OCI-LY7 (cell line): ENCODE measurements around the gene ADARB2. TPM values are rescaled to one million over a fixed set of nuclear protein-coding genes. Genes with fewer than 3 reads are reported as not detected.

ENCODE experiments used
- BruUV-seq: library from RNA; stranded (reverse); fragments of 400-500 nt; replicated peaks from 2 replicates; lab custom pipeline; 2021; lab: Mats Ljungman, UMichigan
- CTCF ChIA-PET: fragments of 300-600 bp; sonication (Branson Sonifier 250); formaldehyde crosslinking; loops from one replicate; lab custom pipeline; 2022; ENCODE audit warnings: antibody characterized with exemption; ENCODE audit not compliant: unreplicated experiment; lab: Charles Lee
- POLR2A ChIA-PET: fragments of 300-600 bp; sonication (Branson Sonifier 250); formaldehyde crosslinking; loops from one replicate; lab custom pipeline; 2022; ENCODE audit warnings: antibody characterized with exemption; lab: Charles Lee
- DNase-seq: peaks from one replicate; pipeline ENCODE4 v3.0.0-alpha.2; 2015; ENCODE audit warnings: low spot score
- H2AFZ ChIP-seq: fragments of 200-600 bp; sonication (generic), shearing (Covaris generic); 2 replicates; pipeline ENCODE4 v1.6.1; 2014; ENCODE audit warnings: mild to moderate bottlenecking, antibody characterized with exemption, low read length, moderate library complexity
- H3K27ac ChIP-seq: fragments of 200-600 bp; sonication (generic); 2 replicates; pipeline ENCODE4 v1.5.1; 2014; ENCODE audit warnings: mixed run types, low read depth, mild to moderate bottlenecking, moderate library complexity, low read length, inconsistent platforms; ENCODE audit not compliant: poor library complexity, severe bottlenecking
- H3K36me3 ChIP-seq: fragments of 200-600 bp; sonication (generic); 2 replicates; pipeline ENCODE4 v1.6.1; 2014; ENCODE audit warnings: mild to moderate bottlenecking, antibody characterized with exemption, low read length, moderate library complexity, mixed read lengths; ENCODE audit not compliant: insufficient read depth
- H3K4me1 ChIP-seq: fragments of 200-600 bp; sonication (generic); 2 replicates; pipeline ENCODE4 v1.5.1; 2014; ENCODE audit warnings: mild to moderate bottlenecking, low read length; ENCODE audit not compliant: insufficient read depth, poor library complexity, severe bottlenecking
- H3K4me2 ChIP-seq: fragments of 200-600 bp; sonication (generic); 2 replicates; pipeline ENCODE4 v1.6.1; 2014; ENCODE audit warnings: mild to moderate bottlenecking, low read length
- H3K4me3 ChIP-seq: fragments of 200-600 bp; sonication (generic); 2 replicates; pipeline ENCODE4 v1.5.1; 2014; ENCODE audit warnings: mild to moderate bottlenecking, low read depth, low read length; ENCODE audit not compliant: poor library complexity, severe bottlenecking
- H3K79me2 ChIP-seq: fragments of 200-600 bp; sonication (generic); 2 replicates; pipeline ENCODE4 v1.6.1; 2016; ENCODE audit warnings: low read depth, mild to moderate bottlenecking, low read length, moderate library complexity, mixed read lengths; ENCODE audit not compliant: insufficient read depth
- H3K9me2 ChIP-seq: fragments of 200-600 bp; sonication (generic); 2 replicates; pipeline ENCODE4 v1.6.1; 2016; ENCODE audit warnings: mild to moderate bottlenecking, low read length, mixed read lengths; ENCODE audit not compliant: insufficient read depth
- H3K9me3 ChIP-seq: fragments of 200-600 bp; sonication (generic); 2 replicates; pipeline ENCODE4 v1.6.1; 2014; ENCODE audit warnings: mild to moderate bottlenecking, mixed run types, low read length, mixed read lengths
- H4K20me1 ChIP-seq: fragments of 200-600 bp; sonication (generic); 2 replicates; pipeline ENCODE4 v1.6.1; 2014; ENCODE audit warnings: mild to moderate bottlenecking, antibody characterized with exemption, low read length, moderate library complexity, mixed read lengths; ENCODE audit not compliant: insufficient read depth
- CTCF ChIP-seq: fragments of 200-600 bp; sonication (generic); conservative IDR thresholded peaks from 2 replicates; pipeline ENCODE4 v1.5.1; 2014; ENCODE audit warnings: mild to moderate bottlenecking, antibody characterized with exemption, low read length, moderate library complexity, mixed read lengths
- EZH2phosphoT487 ChIP-seq: fragments of 200-600 bp; sonication (generic); IDR thresholded peaks from 2 replicates; pipeline ENCODE4 v1.6.1; 2018; ENCODE audit warnings: low read depth, borderline replicate concordance, mild to moderate bottlenecking, mixed run types, antibody characterized with exemption, low read length, moderate library complexity, mixed read lengths
- intact Hi-C: fragments of 100-400 bp; cut with micrococcal nuclease; formaldehyde crosslinking; loops from one replicate; pipeline ENCODE4 v1.10.0; 2022; ENCODE audit not compliant: unreplicated experiment
- total RNA-seq, 2 experiments: library from RNA; depleted of rRNA in 1 of 2; stranded (reverse); fragments of >200 nt in 1 of 2; shearing (Covaris generic) in 1 of 2; gene quantifications; 2 replicates each; pipeline ENCODE4 v1.2.3, GENCODE V29; 2014 to 2022

Gene ADARB2
- total RNA-seq, 2 experiments from 2014 or later: 0.03 TPM; not detected in 1

- Histone ChIP-seq H3K9me3 (no peaks in the 10 kb centered on the region), H3K4me3 (no peak overlapping the region), H3K4me1 (no peaks in the 10 kb centered on the region), H2AFZ (no peak overlapping the region), H4K20me1 (no peaks in the 10 kb centered on the region), H3K79me2 (no peaks in the 10 kb centered on the region), H3K4me2 (no peak overlapping the region), H3K36me3 (no peaks in the 10 kb centered on the region), H3K27ac (no peak overlapping the region), H3K9me2 (no peaks in the 10 kb centered on the region)
- TF ChIP-seq CTCF (no peak), EZH2phosphoT487 (no peak)
- no peak for DNase-seq
- BruUV-seq: no TSS peak
- ChIA-PET CTCF (no interaction called here), POLR2A (no interaction called here)
- intact Hi-C loops: no loop called here
Observed at GRCh38 chr10:1255118-1255517, 482.2 kb downstream of the ADARB2 start.

- DNase-seq: no peak
- Histone ChIP-seq H3K9me2 (no peaks in the 10 kb centered on the region), H3K27ac (no peak overlapping the region), H3K4me2 (no peak overlapping the region), H3K9me3 (no peaks in the 10 kb centered on the region), H3K79me2 (no peaks in the 10 kb centered on the region), H2AFZ (no peak overlapping the region), H3K4me3 (no peak overlapping the region), H4K20me1 (no peaks in the 10 kb centered on the region), H3K36me3 (no peaks in the 10 kb centered on the region), H3K4me1 (no peaks in the 10 kb centered on the region)
- intact Hi-C loops: no loop called here
- TF ChIP-seq EZH2phosphoT487 (no peak), CTCF (no peak)
- ChIA-PET POLR2A (no interaction called here), CTCF (no interaction called here)
- no TSS peak for BruUV-seq
Observed at GRCh38 chr10:1253523-1254353, 483.6 kb downstream of the ADARB2 start.

DNA sequence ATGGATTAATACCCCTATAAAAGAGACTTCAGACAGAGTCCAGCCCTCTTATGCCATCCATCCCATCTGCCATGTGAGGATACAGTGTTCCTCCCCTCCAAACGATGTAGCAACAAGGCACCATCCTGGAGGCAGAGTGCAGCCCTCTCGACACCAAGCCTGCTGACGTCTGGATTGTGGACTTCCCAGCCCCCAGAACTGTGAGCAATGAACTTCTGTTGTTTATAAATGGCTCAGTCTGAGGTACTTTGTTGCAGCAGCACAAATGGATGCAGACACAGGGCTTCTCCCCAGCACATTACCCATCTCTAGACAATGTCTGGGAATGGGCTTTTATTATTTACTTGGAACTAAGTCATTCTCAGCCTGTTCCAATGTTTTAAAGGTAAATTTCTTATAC lies 485.6 kb downstream of the ADARB2 start:
- Histone ChIP-seq H3K9me3 (no peaks in the 10 kb centered on the region), H3K79me2 (no peaks in the 10 kb centered on the region), H3K4me2 (no peak overlapping the region), H3K4me1 (no peaks in the 10 kb centered on the region), H3K36me3 (no peaks in the 10 kb centered on the region), H3K9me2 (no peaks in the 10 kb centered on the region), H3K4me3 (no peak overlapping the region), H2AFZ (no peak overlapping the region), H4K20me1 (no peaks in the 10 kb centered on the region), H3K27ac (no peak overlapping the region)
- intact Hi-C loops: no loop called here
- TF ChIP-seq EZH2phosphoT487 (no peak), CTCF (no peak)
- POLR2A ChIA-PET: no interaction called here
- CTCF ChIA-PET: no interaction called here
- no peak for DNase-seq
- no TSS peak for BruUV-seq
